ENCODE results near the gene ABHD2.

DNA sequence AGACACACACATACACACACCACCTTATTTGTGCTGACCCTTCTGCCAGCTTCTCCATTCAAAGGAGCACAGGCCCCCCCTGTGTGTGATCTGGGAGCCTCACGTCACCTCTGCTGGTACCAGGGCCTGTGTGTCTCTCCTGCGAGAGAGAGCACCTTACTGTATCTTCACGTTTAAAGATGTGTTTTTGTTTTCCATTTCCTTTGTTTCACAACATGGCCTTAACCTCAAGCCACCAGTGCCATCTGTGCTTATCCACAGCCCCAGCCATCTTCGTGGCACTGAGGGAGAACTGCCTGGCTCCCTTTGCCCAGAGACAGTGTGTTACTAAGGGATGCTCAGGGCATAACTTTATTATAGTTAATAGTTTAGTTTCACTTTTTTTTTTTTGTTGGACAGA is 52.3 kb downstream of the ABHD2 start:
- TF ChIP-seq, protein P1, sequence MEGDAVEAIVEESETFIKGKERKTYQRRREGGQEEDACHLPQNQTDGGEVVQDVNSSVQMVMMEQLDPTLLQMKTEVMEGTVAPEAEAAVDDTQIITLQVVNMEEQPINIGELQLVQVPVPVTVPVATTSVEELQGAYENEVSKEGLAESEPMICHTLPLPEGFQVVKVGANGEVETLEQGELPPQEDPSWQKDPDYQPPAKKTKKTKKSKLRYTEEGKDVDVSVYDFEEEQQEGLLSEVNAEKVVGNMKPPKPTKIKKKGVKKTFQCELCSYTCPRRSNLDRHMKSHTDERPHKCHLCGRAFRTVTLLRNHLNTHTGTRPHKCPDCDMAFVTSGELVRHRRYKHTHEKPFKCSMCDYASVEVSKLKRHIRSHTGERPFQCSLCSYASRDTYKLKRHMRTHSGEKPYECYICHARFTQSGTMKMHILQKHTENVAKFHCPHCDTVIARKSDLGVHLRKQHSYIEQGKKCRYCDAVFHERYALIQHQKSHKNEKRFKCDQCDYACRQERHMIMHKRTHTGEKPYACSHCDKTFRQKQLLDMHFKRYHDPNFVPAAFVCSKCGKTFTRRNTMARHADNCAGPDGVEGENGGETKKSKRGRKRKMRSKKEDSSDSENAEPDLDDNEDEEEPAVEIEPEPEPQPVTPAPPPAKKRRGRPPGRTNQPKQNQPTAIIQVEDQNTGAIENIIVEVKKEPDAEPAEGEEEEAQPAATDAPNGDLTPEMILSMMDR (conservative IDR thresholded peaks at IDR 0.05; ENCODE audit: low read depth in 2 of 2): no peak
- TF ChIP-seq EZH2 (IDR thresholded peaks at IDR 0.05; ENCODE audit: low read depth, unreplicated experiment) (no peak), ZNF331 (CRISPR knock-in tag; IDR thresholded peaks at IDR 0.05; ENCODE audit: low read depth) (no peak), CREB1 (CRISPR knock-in tag; IDR thresholded peaks at IDR 0.05; ENCODE audit: low read depth) (no peak), POLR2AphosphoS5 (IDR thresholded peaks at IDR 0.05; ENCODE audit: low read depth) (no peak), EZH2phosphoT487 (IDR thresholded peaks at IDR 0.05; ENCODE audit: unreplicated experiment) (no peak), NANOG (IDR thresholded peaks at IDR 0.05; ENCODE audit: borderline replicate concordance) (no peak), ZNF114 (CRISPR knock-in tag; IDR thresholded peaks at IDR 0.05) (no peak), STAT1 (IDR thresholded peaks at IDR 0.05; ENCODE audit: unreplicated experiment) (no peak), JUNB (IDR thresholded peaks at IDR 0.05; ENCODE audit: unreplicated experiment) (no peak)
- TF ChIP-seq, protein P2, sequence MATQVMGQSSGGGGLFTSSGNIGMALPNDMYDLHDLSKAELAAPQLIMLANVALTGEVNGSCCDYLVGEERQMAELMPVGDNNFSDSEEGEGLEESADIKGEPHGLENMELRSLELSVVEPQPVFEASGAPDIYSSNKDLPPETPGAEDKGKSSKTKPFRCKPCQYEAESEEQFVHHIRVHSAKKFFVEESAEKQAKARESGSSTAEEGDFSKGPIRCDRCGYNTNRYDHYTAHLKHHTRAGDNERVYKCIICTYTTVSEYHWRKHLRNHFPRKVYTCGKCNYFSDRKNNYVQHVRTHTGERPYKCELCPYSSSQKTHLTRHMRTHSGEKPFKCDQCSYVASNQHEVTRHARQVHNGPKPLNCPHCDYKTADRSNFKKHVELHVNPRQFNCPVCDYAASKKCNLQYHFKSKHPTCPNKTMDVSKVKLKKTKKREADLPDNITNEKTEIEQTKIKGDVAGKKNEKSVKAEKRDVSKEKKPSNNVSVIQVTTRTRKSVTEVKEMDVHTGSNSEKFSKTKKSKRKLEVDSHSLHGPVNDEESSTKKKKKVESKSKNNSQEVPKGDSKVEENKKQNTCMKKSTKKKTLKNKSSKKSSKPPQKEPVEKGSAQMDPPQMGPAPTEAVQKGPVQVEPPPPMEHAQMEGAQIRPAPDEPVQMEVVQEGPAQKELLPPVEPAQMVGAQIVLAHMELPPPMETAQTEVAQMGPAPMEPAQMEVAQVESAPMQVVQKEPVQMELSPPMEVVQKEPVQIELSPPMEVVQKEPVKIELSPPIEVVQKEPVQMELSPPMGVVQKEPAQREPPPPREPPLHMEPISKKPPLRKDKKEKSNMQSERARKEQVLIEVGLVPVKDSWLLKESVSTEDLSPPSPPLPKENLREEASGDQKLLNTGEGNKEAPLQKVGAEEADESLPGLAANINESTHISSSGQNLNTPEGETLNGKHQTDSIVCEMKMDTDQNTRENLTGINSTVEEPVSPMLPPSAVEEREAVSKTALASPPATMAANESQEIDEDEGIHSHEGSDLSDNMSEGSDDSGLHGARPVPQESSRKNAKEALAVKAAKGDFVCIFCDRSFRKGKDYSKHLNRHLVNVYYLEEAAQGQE (IDR thresholded peaks at IDR 0.05; ENCODE audit: unreplicated experiment): no peak
- TF ChIP-seq, protein P3, sequence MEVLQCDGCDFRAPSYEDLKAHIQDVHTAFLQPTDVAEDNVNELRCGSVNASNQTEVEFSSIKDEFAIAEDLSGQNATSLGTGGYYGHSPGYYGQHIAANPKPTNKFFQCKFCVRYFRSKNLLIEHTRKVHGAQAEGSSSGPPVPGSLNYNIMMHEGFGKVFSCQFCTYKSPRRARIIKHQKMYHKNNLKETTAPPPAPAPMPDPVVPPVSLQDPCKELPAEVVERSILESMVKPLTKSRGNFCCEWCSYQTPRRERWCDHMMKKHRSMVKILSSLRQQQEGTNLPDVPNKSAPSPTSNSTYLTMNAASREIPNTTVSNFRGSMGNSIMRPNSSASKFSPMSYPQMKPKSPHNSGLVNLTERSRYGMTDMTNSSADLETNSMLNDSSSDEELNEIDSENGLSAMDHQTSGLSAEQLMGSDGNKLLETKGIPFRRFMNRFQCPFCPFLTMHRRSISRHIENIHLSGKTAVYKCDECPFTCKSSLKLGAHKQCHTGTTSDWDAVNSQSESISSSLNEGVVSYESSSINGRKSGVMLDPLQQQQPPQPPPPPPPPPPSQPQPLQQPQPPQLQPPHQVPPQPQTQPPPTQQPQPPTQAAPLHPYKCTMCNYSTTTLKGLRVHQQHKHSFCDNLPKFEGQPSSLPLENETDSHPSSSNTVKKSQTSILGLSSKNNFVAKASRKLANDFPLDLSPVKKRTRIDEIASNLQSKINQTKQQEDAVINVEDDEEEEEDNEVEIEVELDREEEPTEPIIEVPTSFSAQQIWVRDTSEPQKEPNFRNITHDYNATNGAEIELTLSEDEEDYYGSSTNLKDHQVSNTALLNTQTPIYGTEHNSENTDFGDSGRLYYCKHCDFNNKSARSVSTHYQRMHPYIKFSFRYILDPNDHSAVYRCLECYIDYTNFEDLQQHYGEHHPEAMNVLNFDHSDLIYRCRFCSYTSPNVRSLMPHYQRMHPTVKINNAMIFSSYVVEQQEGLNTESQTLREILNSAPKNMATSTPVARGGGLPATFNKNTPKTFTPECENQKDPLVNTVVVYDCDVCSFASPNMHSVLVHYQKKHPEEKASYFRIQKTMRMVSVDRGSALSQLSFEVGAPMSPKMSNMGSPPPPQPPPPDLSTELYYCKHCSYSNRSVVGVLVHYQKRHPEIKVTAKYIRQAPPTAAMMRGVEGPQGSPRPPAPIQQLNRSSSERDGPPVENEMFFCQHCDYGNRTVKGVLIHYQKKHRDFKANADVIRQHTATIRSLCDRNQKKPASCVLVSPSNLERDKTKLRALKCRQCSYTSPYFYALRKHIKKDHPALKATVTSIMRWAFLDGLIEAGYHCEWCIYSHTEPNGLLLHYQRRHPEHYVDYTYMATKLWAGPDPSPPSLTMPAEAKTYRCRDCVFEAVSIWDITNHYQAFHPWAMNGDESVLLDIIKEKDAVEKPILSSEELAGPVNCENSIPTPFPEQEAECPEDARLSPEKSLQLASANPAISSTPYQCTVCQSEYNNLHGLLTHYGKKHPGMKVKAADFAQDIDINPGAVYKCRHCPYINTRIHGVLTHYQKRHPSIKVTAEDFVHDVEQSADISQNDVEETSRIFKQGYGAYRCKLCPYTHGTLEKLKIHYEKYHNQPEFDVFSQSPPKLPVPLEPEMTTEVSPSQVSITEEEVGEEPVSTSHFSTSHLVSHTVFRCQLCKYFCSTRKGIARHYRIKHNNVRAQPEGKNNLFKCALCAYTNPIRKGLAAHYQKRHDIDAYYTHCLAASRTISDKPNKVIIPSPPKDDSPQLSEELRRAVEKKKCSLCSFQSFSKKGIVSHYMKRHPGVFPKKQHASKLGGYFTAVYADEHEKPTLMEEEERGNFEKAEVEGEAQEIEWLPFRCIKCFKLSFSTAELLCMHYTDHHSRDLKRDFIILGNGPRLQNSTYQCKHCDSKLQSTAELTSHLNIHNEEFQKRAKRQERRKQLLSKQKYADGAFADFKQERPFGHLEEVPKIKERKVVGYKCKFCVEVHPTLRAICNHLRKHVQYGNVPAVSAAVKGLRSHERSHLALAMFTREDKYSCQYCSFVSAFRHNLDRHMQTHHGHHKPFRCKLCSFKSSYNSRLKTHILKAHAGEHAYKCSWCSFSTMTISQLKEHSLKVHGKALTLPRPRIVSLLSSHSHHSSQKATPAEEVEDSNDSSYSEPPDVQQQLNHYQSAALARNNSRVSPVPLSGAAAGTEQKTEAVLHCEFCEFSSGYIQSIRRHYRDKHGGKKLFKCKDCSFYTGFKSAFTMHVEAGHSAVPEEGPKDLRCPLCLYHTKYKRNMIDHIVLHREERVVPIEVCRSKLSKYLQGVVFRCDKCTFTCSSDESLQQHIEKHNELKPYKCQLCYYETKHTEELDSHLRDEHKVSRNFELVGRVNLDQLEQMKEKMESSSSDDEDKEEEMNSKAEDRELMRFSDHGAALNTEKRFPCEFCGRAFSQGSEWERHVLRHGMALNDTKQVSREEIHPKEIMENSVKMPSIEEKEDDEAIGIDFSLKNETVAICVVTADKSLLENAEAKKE (CRISPR knock-in tag; IDR thresholded peaks at IDR 0.05): no peak
- TF ChIP-seq, protein P4, sequence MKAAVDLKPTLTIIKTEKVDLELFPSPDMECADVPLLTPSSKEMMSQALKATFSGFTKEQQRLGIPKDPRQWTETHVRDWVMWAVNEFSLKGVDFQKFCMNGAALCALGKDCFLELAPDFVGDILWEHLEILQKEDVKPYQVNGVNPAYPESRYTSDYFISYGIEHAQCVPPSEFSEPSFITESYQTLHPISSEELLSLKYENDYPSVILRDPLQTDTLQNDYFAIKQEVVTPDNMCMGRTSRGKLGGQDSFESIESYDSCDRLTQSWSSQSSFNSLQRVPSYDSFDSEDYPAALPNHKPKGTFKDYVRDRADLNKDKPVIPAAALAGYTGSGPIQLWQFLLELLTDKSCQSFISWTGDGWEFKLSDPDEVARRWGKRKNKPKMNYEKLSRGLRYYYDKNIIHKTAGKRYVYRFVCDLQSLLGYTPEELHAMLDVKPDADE (IDR thresholded peaks at IDR 0.05): no peak

Data from GM23338 (cell line).